HG03196 (cell line): ENCODE data around the gene MAN1A2.
"Not testable (repeated sequence)": the region's sequence is repeated elsewhere in the genome, so short reads cannot be mapped to it uniquely, and the experiment has no call there.

Experiments
- ATAC-seq: cut with Tn5 transposase; IDR thresholded peaks from one replicate; pipeline ENCODE4 v1.9.1; 2021; ENCODE audit not compliant: unreplicated experiment

Gene MAN1A2

GRCh38 chr1:117555806-117556205 lies 188.6 kb downstream of the MAN1A2 start:
- ATAC-seq, result no peak

GRCh38 chr1:117556341-117556740 lies 189.1 kb downstream of the MAN1A2 start:
- no peak for ATAC-seq

GRCh38 chr1:117556976-117557375 lies 189.7 kb downstream of the MAN1A2 start:
- no peak for ATAC-seq

GRCh38 chr1:117558451-117558850 lies 191.2 kb downstream of the MAN1A2 start:
- not testable (repeated sequence) for ATAC-seq

- ATAC-seq, result no peak
Observed at GRCh38 chr1:117559139-117559538, 191.9 kb downstream of the MAN1A2 start.

GRCh38 chr1:117559985-117560384 lies 192.7 kb downstream of the MAN1A2 start:
- ATAC-seq, result no peak

GRCh38 chr1:117561071-117561470 lies 193.8 kb downstream of the MAN1A2 start:
- ATAC-seq, result no peak

- no peak for ATAC-seq
Observed at GRCh38 chr1:117561551-117561950, 194.3 kb downstream of the MAN1A2 start.

GRCh38 chr1:117562581-117563491 lies 195.6 kb downstream of the MAN1A2 start:
- no peak for ATAC-seq

GRCh38 chr1:117563492-117563875 lies 196.2 kb downstream of the MAN1A2 start:
- no peak for ATAC-seq

- no peak for ATAC-seq
Observed at GRCh38 chr1:117564227-117565075, 197.2 kb downstream of the MAN1A2 start.

- ATAC-seq, result no peak
Observed at GRCh38 chr1:117565076-117565556, 197.9 kb downstream of the MAN1A2 start.

- no peak for ATAC-seq
Observed at GRCh38 chr1:117565745-117566455, 198.7 kb downstream of the MAN1A2 start.

GRCh38 chr1:117566556-117566955 lies 199.3 kb downstream of the MAN1A2 start:
- no peak for ATAC-seq

GRCh38 chr1:117567435-117567834 lies 200.2 kb downstream of the MAN1A2 start:
- no peak for ATAC-seq

- no peak for ATAC-seq
Observed at GRCh38 chr1:117567976-117568375, 200.7 kb downstream of the MAN1A2 start.

- ATAC-seq, result no peak
Observed at GRCh38 chr1:117568999-117569398, 201.8 kb downstream of the MAN1A2 start.

- ATAC-seq, result no peak
Observed at GRCh38 chr1:117569856-117570255, 202.6 kb downstream of the MAN1A2 start.

GRCh38 chr1:117570988-117571409 lies 203.8 kb downstream of the MAN1A2 start:
- no peak for ATAC-seq

- no peak for ATAC-seq
Observed at GRCh38 chr1:117571496-117571895, 204.2 kb downstream of the MAN1A2 start.

- ATAC-seq, result no peak
Observed at GRCh38 chr1:117572546-117572945, 205.3 kb downstream of the MAN1A2 start.
